ENCODE results near the gene FTL. TPM values are rescaled to one million over a fixed set of nuclear protein-coding genes. Genes with fewer than 3 reads are reported as not detected.

The FTL gene
- total and polyA plus RNA-seq, 4 donors = 2,880 to 22,369 (median 12,158) TPM

DNA sequence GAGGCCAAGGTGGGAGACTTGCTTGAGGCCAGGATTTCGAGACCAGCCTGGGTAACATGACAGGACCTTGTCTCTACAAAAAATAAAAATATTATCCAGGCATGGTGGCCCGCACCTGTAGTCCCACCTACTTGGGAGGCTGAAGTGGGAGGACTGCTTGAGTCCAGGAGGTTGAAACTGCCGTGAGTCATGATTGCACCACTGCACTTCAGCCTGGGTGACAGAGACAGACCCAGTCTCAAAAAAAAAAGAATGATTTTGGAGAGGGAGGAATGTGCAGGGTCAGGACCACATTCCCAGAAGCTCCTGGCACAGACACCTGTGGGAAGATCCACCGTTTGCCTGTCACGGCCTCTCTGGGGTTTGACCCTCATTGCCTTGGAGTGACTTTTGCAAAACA is 19.7 kb upstream of the FTL start:
- H3K27ac ChIP-seq (ENCODE audit: low read depth in 1 of 2, low read length in 1 of 2) = no peak overlapping the region
- peaks cover 0 to 2% (median 0%) of the 10 kb centered on the region in 5 donors for H3K4me1 ChIP-seq (ENCODE audit: control insufficient read depth in 5 of 5, insufficient read depth in 5 of 5, low read length in 5 of 5)
- 85 to 90% methylated on average over 5 of the region's 5 CpGs for WGBS, 2 donors
- ATAC-seq (ENCODE audit: insufficient read depth, low FRiP score) = no peak
- H3K9me3 ChIP-seq (ENCODE audit: control insufficient read depth in 4 of 4, insufficient read depth in 3 of 4, low read length in 3 of 4) = peaks cover 0 to 10% (median 2%) of the 10 kb centered on the region in 4 donors
- H3K27me3 ChIP-seq (ENCODE audit: control insufficient read depth in 3 of 3, insufficient read depth in 3 of 3, low read length in 2 of 3) = no peaks in the 10 kb centered on the region
- H3K9ac ChIP-seq (ENCODE audit: insufficient read depth in 1 of 2, low read length in 2 of 2) = no peak overlapping the region
- TF ChIP-seq, protein P1, sequence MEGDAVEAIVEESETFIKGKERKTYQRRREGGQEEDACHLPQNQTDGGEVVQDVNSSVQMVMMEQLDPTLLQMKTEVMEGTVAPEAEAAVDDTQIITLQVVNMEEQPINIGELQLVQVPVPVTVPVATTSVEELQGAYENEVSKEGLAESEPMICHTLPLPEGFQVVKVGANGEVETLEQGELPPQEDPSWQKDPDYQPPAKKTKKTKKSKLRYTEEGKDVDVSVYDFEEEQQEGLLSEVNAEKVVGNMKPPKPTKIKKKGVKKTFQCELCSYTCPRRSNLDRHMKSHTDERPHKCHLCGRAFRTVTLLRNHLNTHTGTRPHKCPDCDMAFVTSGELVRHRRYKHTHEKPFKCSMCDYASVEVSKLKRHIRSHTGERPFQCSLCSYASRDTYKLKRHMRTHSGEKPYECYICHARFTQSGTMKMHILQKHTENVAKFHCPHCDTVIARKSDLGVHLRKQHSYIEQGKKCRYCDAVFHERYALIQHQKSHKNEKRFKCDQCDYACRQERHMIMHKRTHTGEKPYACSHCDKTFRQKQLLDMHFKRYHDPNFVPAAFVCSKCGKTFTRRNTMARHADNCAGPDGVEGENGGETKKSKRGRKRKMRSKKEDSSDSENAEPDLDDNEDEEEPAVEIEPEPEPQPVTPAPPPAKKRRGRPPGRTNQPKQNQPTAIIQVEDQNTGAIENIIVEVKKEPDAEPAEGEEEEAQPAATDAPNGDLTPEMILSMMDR (IDR thresholded peaks at IDR 0.05; ENCODE audit: control extremely low read depth, extremely low read depth) = no peak
- no peak for DNase-seq
- no peak overlapping the region for H3K4me3 ChIP-seq
- no peaks in the 10 kb centered on the region for H3K36me3 ChIP-seq (ENCODE audit: control insufficient read depth in 4 of 4, insufficient read depth in 4 of 4, low read length in 4 of 4)

- DNase-seq = no peak
- 87 to 89% methylated on average over 2 of the region's 2 CpGs for WGBS, 2 donors
- TF ChIP-seq, protein P1 (IDR thresholded peaks at IDR 0.05; ENCODE audit: control extremely low read depth, extremely low read depth) = no peak
- no peak overlapping the region for H3K27ac ChIP-seq (ENCODE audit: low read depth in 1 of 2, low read length in 1 of 2)
- no peaks in the 10 kb centered on the region for H3K36me3 ChIP-seq (ENCODE audit: control insufficient read depth in 4 of 4, insufficient read depth in 4 of 4, low read length in 4 of 4)
- H3K27me3 ChIP-seq (ENCODE audit: control insufficient read depth in 3 of 3, insufficient read depth in 3 of 3, low read length in 2 of 3) = no peaks in the 10 kb centered on the region
- H3K4me1 ChIP-seq (ENCODE audit: control insufficient read depth in 5 of 5, insufficient read depth in 5 of 5, low read length in 5 of 5) = peaks cover 0 to 2% (median 0%) of the 10 kb centered on the region in 5 donors
- H3K9me3 ChIP-seq (ENCODE audit: control insufficient read depth in 4 of 4, insufficient read depth in 3 of 4, low read length in 3 of 4) = peaks cover 0 to 6% (median 2%) of the 10 kb centered on the region in 4 donors
- no peak overlapping the region for H3K9ac ChIP-seq (ENCODE audit: insufficient read depth in 1 of 2, low read length in 2 of 2)
- no peak overlapping the region for H3K4me3 ChIP-seq
- ATAC-seq (ENCODE audit: insufficient read depth, low FRiP score) = no peak
Measured at GRCh38 chr19:48945817-48946216, 19.3 kb upstream of the FTL start.

DNA sequence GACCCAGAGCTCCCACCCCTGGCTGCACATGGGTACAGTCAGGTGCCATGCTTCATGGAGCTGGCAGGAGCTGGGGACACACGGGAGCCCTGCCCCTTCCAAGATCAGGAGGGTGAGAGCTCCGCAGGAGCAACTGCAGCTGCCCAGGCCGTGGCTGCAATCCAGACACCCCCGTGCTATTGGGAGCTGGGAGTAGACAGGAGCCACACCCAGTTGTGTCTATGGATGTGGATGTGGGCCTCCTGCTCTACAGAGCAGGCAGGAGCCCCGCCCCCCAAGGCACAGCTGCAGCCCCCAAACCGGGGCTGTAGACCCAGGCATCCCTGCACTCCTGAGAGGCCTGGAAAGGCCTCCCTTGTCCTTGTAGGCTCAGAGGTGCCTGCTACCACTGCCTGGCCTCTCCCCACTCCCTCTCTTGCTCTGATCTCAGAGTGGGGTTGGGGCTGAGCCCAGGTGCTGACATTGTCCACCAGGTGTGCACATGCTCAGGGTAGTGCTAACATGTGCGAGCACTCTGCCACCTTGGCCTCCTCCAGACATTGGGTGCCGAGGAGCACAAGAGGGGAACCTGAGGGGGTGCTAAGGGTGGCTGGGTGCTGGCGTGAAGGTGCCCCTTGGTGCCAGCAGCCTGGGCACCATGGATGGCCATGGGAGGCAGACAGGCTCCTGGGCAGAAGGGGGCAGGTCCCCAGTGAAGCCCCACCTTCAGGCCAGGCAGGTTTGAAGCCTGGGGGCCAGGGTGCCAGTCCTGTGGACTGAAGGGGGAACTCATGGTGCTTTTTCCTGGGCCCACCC is 18.4 kb upstream of the FTL start:
- no peak overlapping the region for H3K4me3 ChIP-seq
- ATAC-seq (ENCODE audit: insufficient read depth, low FRiP score) (no peak), DNase-seq (no peak)
- H3K9me3 ChIP-seq (ENCODE audit: control insufficient read depth in 4 of 4, insufficient read depth in 3 of 4, low read length in 3 of 4) = peaks cover 0 to 2% (median 0%) of the 10 kb centered on the region in 4 donors
- H3K4me1 ChIP-seq (ENCODE audit: control insufficient read depth in 5 of 5, insufficient read depth in 5 of 5, low read length in 5 of 5) = peaks cover 0 to 2% (median 0%) of the 10 kb centered on the region in 5 donors
- H3K27ac ChIP-seq (ENCODE audit: low read depth in 1 of 2, low read length in 1 of 2) = no peak overlapping the region
- 75 to 85% methylated on average over 9 of the region's 9 CpGs for WGBS, 2 donors
- H3K9ac ChIP-seq (ENCODE audit: insufficient read depth in 1 of 2, low read length in 2 of 2) = no peak overlapping the region
- H3K36me3 ChIP-seq (ENCODE audit: control insufficient read depth in 4 of 4, insufficient read depth in 4 of 4, low read length in 4 of 4) = no peaks in the 10 kb centered on the region
- no peaks in the 10 kb centered on the region for H3K27me3 ChIP-seq (ENCODE audit: control insufficient read depth in 3 of 3, insufficient read depth in 3 of 3, low read length in 2 of 3)
- TF ChIP-seq, protein P1 (IDR thresholded peaks at IDR 0.05; ENCODE audit: control extremely low read depth, extremely low read depth) = no peak

Data from lung (tissue), 12 donors.